PC-3 (cell line): ENCODE results near the gene CPNE7. TPM values are rescaled to one million over a fixed set of nuclear protein-coding genes. Genes with fewer than 3 reads are reported as not detected.

Experiments
- ATAC-seq: fragments of 200-7000 bp; cut with Tn5 transposase; 2 replicates; pipeline ENCODE4 v1.9.1; 2020; ENCODE audit warnings: mild to moderate bottlenecking, moderate library complexity
- BruUV-seq: library from RNA; stranded (reverse); fragments of 400-500 nt; replicated peaks from 2 replicates; lab custom pipeline; 2021; lab: Mats Ljungman, UMichigan
- CTCF ChIA-PET: fragments of 300-600 bp; sonication (Branson Sonifier 250); formaldehyde crosslinking; loops from one replicate; lab custom pipeline; 2022; ENCODE audit warnings: antibody characterized with exemption; lab: Charles Lee
- POLR2A ChIA-PET: fragments of 300-600 bp; sonication (Branson Sonifier 250); formaldehyde crosslinking; loops from one replicate; lab custom pipeline; 2022; ENCODE audit warnings: antibody characterized with exemption; ENCODE audit not compliant: unreplicated experiment; lab: Charles Lee
- DNase-seq: peaks from one replicate; pipeline ENCODE4 v3.0.0-alpha.2; 2015
- H2AFZ ChIP-seq: fragments of 300-600 bp; sonication (generic); 2 replicates; pipeline ENCODE4 v1.6.0; 2016; ENCODE audit warnings: antibody characterized with exemption, low read length
- H3F3A ChIP-seq: fragments of 300-600 bp; sonication (generic); one replicate; pipeline ENCODE4 v1.6.0; 2017; ENCODE audit warnings: antibody characterized with exemption, low read length, control low read depth, mild to moderate bottlenecking; ENCODE audit not compliant: unreplicated experiment
- H3K27ac ChIP-seq: fragments of 300-600 bp; sonication (generic); 2 replicates; pipeline ENCODE4 v1.5.1; 2016; ENCODE audit warnings: mild to moderate bottlenecking, low read length
- H3K27me3 ChIP-seq: fragments of 300-600 bp; sonication (generic); 2 replicates; pipeline ENCODE4 v1.6.1; 2016; ENCODE audit warnings: low read length, mixed read lengths
- H3K36me3 ChIP-seq: fragments of 300-600 bp; sonication (generic); 2 replicates; pipeline ENCODE4 v1.6.1; 2016; ENCODE audit warnings: low read depth, mixed run types, low read length, mixed read lengths
- H3K4me1 ChIP-seq: fragments of 300-600 bp; sonication (generic); 2 replicates; pipeline ENCODE4 v1.5.1; 2016; ENCODE audit warnings: low read length; ENCODE audit not compliant: insufficient read depth
- H3K4me2 ChIP-seq: fragments of 300-600 bp; sonication (generic); 2 replicates; pipeline ENCODE4 v1.6.0; 2016; ENCODE audit warnings: low read length
- H3K4me3 ChIP-seq: fragments of 300-600 bp; sonication (generic); 2 replicates; pipeline ENCODE4 v1.5.1; 2016; ENCODE audit warnings: mild to moderate bottlenecking, low read length, mixed read lengths
- H3K79me2 ChIP-seq: fragments of 300-600 bp; sonication (generic); 2 replicates; pipeline ENCODE4 v1.6.1; 2017; ENCODE audit warnings: low read length, mixed read lengths
- H3K9ac ChIP-seq: fragments of 300-600 bp; sonication (generic); 2 replicates; pipeline ENCODE4 v1.6.0; 2016; ENCODE audit warnings: mild to moderate bottlenecking, low read length
- H3K9me2 ChIP-seq: fragments of 300-600 bp; sonication (generic); replicated peaks from 2 replicates; pipeline ENCODE4 v1.6.1; 2016; ENCODE audit warnings: mixed run types, low read length, mixed read lengths
- H3K9me3 ChIP-seq: fragments of 300-600 bp; sonication (generic); 2 replicates; pipeline ENCODE4 v1.6.1; 2016; ENCODE audit warnings: low read length, mixed read lengths
- H4K20me1 ChIP-seq: fragments of 300-600 bp; sonication (generic); 2 replicates; pipeline ENCODE4 v1.6.1; 2016; ENCODE audit warnings: low read length, mixed read lengths
- EZH2 ChIP-seq: fragments of 300-600 bp; sonication (generic); IDR thresholded peaks from one replicate; pipeline ENCODE4 v1.6.1; 2017; ENCODE audit warnings: antibody characterized with exemption, mild to moderate bottlenecking, low read length; ENCODE audit not compliant: unreplicated experiment
- EZH2phosphoT487 ChIP-seq: fragments of 300-600 bp; sonication (generic); IDR thresholded peaks from 2 replicates; pipeline ENCODE4 v1.6.1; 2018; ENCODE audit warnings: mild to moderate bottlenecking, antibody characterized with exemption, low read length, borderline replicate concordance
- intact Hi-C: fragments of 100-400 bp; cut with micrococcal nuclease; formaldehyde crosslinking; loops from 2 replicates; pipeline ENCODE4 v1.9.0; 2023
- total RNA-seq: library from RNA; depleted of rRNA; stranded (reverse); fragments of >200 nt; gene quantifications from 2 replicates; pipeline ENCODE4 v1.2.3, GENCODE V29; 2014
- TF ChIP-seq, protein P1 (sequence below): fragments of 300-600 bp; sonication (generic); conservative IDR thresholded peaks from 2 replicates; pipeline ENCODE4 v1.5.1; 2017; ENCODE audit warnings: antibody characterized with exemption, low read depth, mild to moderate bottlenecking, low read length

The CPNE7 gene
- total RNA-seq, 1 experiment from 2014 or later: 29.7 TPM

DNA sequence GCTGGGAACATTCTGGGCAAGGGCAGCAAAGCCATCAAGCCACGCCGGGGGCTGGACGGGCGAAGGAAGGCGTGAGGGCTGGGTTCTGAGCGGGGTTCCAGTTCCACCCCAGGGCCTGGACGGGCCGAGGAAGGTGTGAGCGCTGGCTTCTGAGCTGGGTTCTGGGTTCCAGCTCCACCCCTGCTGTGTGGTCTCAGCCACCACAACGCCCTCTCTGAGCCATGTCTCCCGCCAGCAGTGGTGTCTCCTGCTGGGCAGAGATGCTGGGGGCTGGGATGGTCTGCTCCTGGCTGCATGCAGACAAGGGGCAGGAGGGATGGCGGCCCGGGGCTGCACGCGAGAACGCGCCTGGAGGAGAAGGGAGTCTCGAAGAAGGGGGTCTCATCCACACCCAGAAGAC, 3.9 kb upstream of the CPNE7 start:
- no peaks in the 10 kb centered on the region for H3K9me2 ChIP-seq
- TF ChIP-seq EZH2phosphoT487: no peak
- TF ChIP-seq, protein P1, sequence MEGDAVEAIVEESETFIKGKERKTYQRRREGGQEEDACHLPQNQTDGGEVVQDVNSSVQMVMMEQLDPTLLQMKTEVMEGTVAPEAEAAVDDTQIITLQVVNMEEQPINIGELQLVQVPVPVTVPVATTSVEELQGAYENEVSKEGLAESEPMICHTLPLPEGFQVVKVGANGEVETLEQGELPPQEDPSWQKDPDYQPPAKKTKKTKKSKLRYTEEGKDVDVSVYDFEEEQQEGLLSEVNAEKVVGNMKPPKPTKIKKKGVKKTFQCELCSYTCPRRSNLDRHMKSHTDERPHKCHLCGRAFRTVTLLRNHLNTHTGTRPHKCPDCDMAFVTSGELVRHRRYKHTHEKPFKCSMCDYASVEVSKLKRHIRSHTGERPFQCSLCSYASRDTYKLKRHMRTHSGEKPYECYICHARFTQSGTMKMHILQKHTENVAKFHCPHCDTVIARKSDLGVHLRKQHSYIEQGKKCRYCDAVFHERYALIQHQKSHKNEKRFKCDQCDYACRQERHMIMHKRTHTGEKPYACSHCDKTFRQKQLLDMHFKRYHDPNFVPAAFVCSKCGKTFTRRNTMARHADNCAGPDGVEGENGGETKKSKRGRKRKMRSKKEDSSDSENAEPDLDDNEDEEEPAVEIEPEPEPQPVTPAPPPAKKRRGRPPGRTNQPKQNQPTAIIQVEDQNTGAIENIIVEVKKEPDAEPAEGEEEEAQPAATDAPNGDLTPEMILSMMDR: no peak
- no peak for TF ChIP-seq EZH2
- BruUV-seq: no TSS peak
- no peak overlapping the region for H2AFZ ChIP-seq
- no peak overlapping the region for H3K4me3 ChIP-seq
- no peaks in the 10 kb centered on the region for H3K9me3 ChIP-seq
- H3K27me3 ChIP-seq: no peaks in the 10 kb centered on the region
- ATAC-seq: no peak
- intact Hi-C loops: no loop called here
- no peak for DNase-seq
- no peak overlapping the region for H3K27ac ChIP-seq
- no peaks in the 10 kb centered on the region for H3F3A ChIP-seq
- no peak overlapping the region for H3K9ac ChIP-seq
- H3K79me2 ChIP-seq: peaks cover 9% of the 10 kb centered on the region
- no peak overlapping the region for H3K4me2 ChIP-seq
- no peaks in the 10 kb centered on the region for H3K36me3 ChIP-seq
- H3K4me1 ChIP-seq: peaks cover 6% of the 10 kb centered on the region; the same call in 1 of the 2 replicates
- ChIA-PET CTCF (no interaction called here), POLR2A (no interaction called here)
- H4K20me1 ChIP-seq: no peaks in the 10 kb centered on the region

DNA sequence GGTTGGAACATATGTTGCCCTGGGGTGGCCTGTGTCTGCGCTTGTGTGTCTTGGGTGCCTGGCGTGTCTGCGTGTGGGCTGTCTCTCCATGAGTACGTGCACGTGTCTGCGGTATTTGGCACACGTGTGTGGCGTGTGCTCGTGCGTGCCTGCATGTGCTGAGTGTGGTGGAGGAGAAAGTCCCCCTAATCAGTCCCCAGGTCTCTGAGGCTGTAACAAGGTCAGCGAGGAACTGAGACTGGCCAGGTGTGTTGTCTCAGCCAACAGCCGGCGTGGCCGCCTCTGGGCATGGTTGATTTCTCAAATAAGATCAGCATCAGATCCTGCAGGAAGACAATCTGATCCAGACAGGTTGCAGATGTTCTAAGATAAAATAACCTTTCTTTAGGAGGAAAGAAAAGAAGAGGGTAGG, 3.5 kb upstream of the CPNE7 start:
- peaks cover 14% of the 10 kb centered on the region for H3K79me2 ChIP-seq
- no peaks in the 10 kb centered on the region for H3F3A ChIP-seq
- TF ChIP-seq, protein P1: no peak
- TF ChIP-seq EZH2: no peak
- no peak for TF ChIP-seq EZH2phosphoT487
- H3K9ac ChIP-seq: no peak overlapping the region
- H3K4me2 ChIP-seq: no peak overlapping the region
- peaks cover 6% of the 10 kb centered on the region; the same call in 1 of the 2 replicates for H3K4me1 ChIP-seq
- ATAC-seq (no peak), DNase-seq (no peak)
- ChIA-PET POLR2A (no interaction called here), CTCF (no interaction called here)
- H3K9me2 ChIP-seq: no peaks in the 10 kb centered on the region
- no peak overlapping the region for H2AFZ ChIP-seq
- intact Hi-C loops: no loop called here
- H3K4me3 ChIP-seq: no peak overlapping the region
- no TSS peak for BruUV-seq
- no peaks in the 10 kb centered on the region for H4K20me1 ChIP-seq
- no peaks in the 10 kb centered on the region for H3K36me3 ChIP-seq
- H3K27me3 ChIP-seq: no peaks in the 10 kb centered on the region
- H3K9me3 ChIP-seq: no peaks in the 10 kb centered on the region
- H3K27ac ChIP-seq: no peak overlapping the region

DNA sequence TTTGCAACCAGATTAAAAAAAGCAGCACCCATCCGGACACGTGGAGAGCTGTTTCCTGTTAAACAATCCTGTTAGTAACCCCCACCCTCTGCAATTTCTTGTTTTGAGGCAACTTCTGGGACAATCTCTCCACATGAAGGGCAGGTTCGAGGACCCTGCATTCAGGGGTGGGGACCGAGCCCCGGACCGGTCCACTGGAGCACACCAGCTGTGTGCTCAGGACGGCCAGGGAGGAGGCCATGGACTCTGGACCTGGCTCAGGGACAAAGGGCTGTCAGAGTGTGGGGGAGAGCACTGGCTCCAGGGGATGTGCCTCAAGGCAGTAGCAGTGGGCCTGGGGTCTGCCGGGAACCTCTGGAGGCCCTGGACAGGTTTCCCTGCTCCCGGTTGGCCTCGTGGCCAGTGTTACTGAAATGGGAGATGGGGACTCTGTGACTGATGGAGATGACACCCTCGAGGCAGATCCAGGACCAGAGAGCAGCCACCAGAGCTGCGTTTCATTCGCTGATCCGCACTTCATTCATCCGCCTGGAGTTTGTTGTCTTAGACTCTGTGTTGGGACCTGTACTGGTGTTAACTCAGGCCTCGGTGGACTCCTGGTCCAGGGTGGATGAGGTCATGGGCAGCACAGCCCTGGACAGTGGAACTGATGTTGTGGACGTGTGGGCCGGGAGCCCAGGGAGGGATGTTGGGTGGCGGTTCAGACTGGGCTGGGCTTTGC, 2.9 kb upstream of the CPNE7 start:
- peaks cover 6% of the 10 kb centered on the region; the same call in 1 of the 2 replicates for H3K4me1 ChIP-seq
- ChIA-PET CTCF (no interaction called here), POLR2A (no interaction called here)
- no peaks in the 10 kb centered on the region for H3K27me3 ChIP-seq
- no peak overlapping the region for H3K9ac ChIP-seq
- peaks cover 17% of the 10 kb centered on the region for H3K79me2 ChIP-seq
- no peaks in the 10 kb centered on the region for H3K9me2 ChIP-seq
- no peak overlapping the region for H3K4me3 ChIP-seq
- no peak overlapping the region for H3K27ac ChIP-seq
- BruUV-seq: no TSS peak
- no peaks in the 10 kb centered on the region for H3K36me3 ChIP-seq
- no peak overlapping the region for H3K4me2 ChIP-seq
- intact Hi-C loops: no loop called here
- ATAC-seq (no peak), DNase-seq (no peak)
- no peak overlapping the region for H2AFZ ChIP-seq
- no peaks in the 10 kb centered on the region for H4K20me1 ChIP-seq
- no peaks in the 10 kb centered on the region for H3K9me3 ChIP-seq
- TF ChIP-seq, protein P1: no peak
- TF ChIP-seq EZH2phosphoT487 (no peak), EZH2 (no peak)
- no peaks in the 10 kb centered on the region for H3F3A ChIP-seq
